ENCODE data around the gene FGG.

Gene FGG

GRCh38 chr4:154612472-154613414 lies at the start of gene FGG:
Gene FGG (minus strand): TSS chr4:154612656. CDS start chr4:154612609, 47 bp downstream.
- no peak for DNase-seq (ENCODE audit: low read depth in 1 of 2, low spot score in 1 of 2)

GRCh38 chr4:154660052-154660451 lies 47.6 kb upstream of the FGG start:
- no peak for DNase-seq (ENCODE audit: low read depth in 1 of 2, low spot score in 1 of 2)

- no peak for DNase-seq (ENCODE audit: low read depth in 1 of 2, low spot score in 1 of 2)
These were observed 46.4 kb upstream of the FGG start for GRCh38 chr4:154658680-154659405.

GRCh38 chr4:154643493-154643892 lies 31.0 kb upstream of the FGG start:
- no peak for DNase-seq (ENCODE audit: low read depth in 1 of 2, low spot score in 1 of 2)

- DNase-seq (ENCODE audit: low read depth in 1 of 2, low spot score in 1 of 2) = no peak
These were observed 30.0 kb upstream of the FGG start for GRCh38 chr4:154642373-154643009.

- DNase-seq (ENCODE audit: low read depth in 1 of 2, low spot score in 1 of 2) = no peak
These were observed 28.5 kb upstream of the FGG start for GRCh38 chr4:154640999-154641398.

- no peak for DNase-seq (ENCODE audit: low read depth in 1 of 2, low spot score in 1 of 2)
These were observed 21.6 kb upstream of the FGG start for GRCh38 chr4:154634058-154634457.

- no peak for DNase-seq (ENCODE audit: low read depth in 1 of 2, low spot score in 1 of 2)
These were observed 19.4 kb upstream of the FGG start for GRCh38 chr4:154631828-154632227.

- DNase-seq (ENCODE audit: low read depth in 1 of 2, low spot score in 1 of 2) = no peak
These were observed 17.9 kb upstream of the FGG start for GRCh38 chr4:154630324-154630723.

- peak in 1 of 2 donors; percentile 29 for DNase-seq (ENCODE audit: low read depth in 1 of 2, low spot score in 1 of 2)
These were observed 14.5 kb upstream of the FGG start for GRCh38 chr4:154626793-154627484.

- DNase-seq (ENCODE audit: low read depth in 1 of 2, low spot score in 1 of 2) = no peak
These were observed 13.5 kb upstream of the FGG start for GRCh38 chr4:154625971-154626370.

GRCh38 chr4:154623995-154624394 lies 11.5 kb upstream of the FGG start:
- no peak for DNase-seq (ENCODE audit: low read depth in 1 of 2, low spot score in 1 of 2)

GRCh38 chr4:154623436-154623835 lies 11.0 kb upstream of the FGG start:
- DNase-seq (ENCODE audit: low read depth in 1 of 2, low spot score in 1 of 2) = no peak

GRCh38 chr4:154622598-154622997 lies 10.1 kb upstream of the FGG start:
- no peak for DNase-seq (ENCODE audit: low read depth in 1 of 2, low spot score in 1 of 2)

- DNase-seq (ENCODE audit: low read depth in 1 of 2, low spot score in 1 of 2) = no peak
These were observed 7.7 kb upstream of the FGG start for GRCh38 chr4:154620111-154620510.

GRCh38 chr4:154618708-154619315 lies 6.4 kb upstream of the FGG start:
- DNase-seq (ENCODE audit: low read depth in 1 of 2, low spot score in 1 of 2) = peak in 1 of 2 donors; percentile 16

GRCh38 chr4:154617820-154618317 lies 5.4 kb upstream of the FGG start:
- DNase-seq (ENCODE audit: low read depth in 1 of 2, low spot score in 1 of 2) = no peak

GRCh38 chr4:154616731-154617130 lies 4.3 kb upstream of the FGG start:
- DNase-seq (ENCODE audit: low read depth in 1 of 2, low spot score in 1 of 2) = no peak

- no peak for DNase-seq (ENCODE audit: low read depth in 1 of 2, low spot score in 1 of 2)
These were observed 3.8 kb upstream of the FGG start for GRCh38 chr4:154616287-154616686.

GRCh38 chr4:154615211-154615610 lies 2.8 kb upstream of the FGG start:
- no peak for DNase-seq (ENCODE audit: low read depth in 1 of 2, low spot score in 1 of 2)
